Lower leg skin (tissue), 4 donors: Measurements from ENCODE around the gene TUBGCP3. TPM values are rescaled to one million over a fixed set of nuclear protein-coding genes. Genes with fewer than 3 reads are reported as not detected.

Experiments
- DNase-seq, 2 donors: peaks; one replicate each; pipeline ENCODE4 v3.0.0-alpha.2; 2019; ENCODE audit warnings: low spot score in 2 of 2
- H3K4me3 ChIP-seq: fragments of 200-600 bp; sonication (generic); 2 replicates; pipeline ENCODE4 v1.5.1; 2017; ENCODE audit warnings: mild to moderate bottlenecking, low read depth; ENCODE audit not compliant: poor library complexity, severe bottlenecking
- POLR2A ChIP-seq, 2 donors: fragments of 450-650 bp; IDR thresholded peaks; one replicate each; pipeline ENCODE4 v1.6.1; 2016 to 2017; ENCODE audit warnings: antibody characterized with exemption in 2 of 2, mild to moderate bottlenecking in 1 of 2, moderate library complexity in 1 of 2
- WGBS, 2 donors: methylation state at CpG; one replicate each; pipeline ENCODE4 v1.1.5; 2018; 5-methylcytosine and 5-hydroxymethylcytosine counted together
- intact Hi-C: fragments of 100-400 bp; cut with DNase I; formaldehyde crosslinking; loops from one replicate; pipeline ENCODE4 v1.15.0; 2023; ENCODE audit warnings: low total_unique reads
- total RNA-seq, 4 donors: library from RNA; depleted of rRNA; stranded (reverse); fragments of >200 nt; gene quantifications; one replicate each; pipeline ENCODE4 v1.1.0, GENCODE V29; 2016
- TF ChIP-seq, protein P1 (sequence below), 3 donors: fragments of 450-650 bp; IDR thresholded peaks; one replicate each; pipeline ENCODE4 v1.5.1; 2016; ENCODE audit warnings: antibody characterized with exemption in 3 of 3, mild to moderate bottlenecking in 3 of 3, moderate library complexity in 2 of 3

TUBGCP3 gene
- total RNA-seq, 4 donors from 2014 or later, result 20.0 to 35.4 (median 22.9) TPM

DNA sequence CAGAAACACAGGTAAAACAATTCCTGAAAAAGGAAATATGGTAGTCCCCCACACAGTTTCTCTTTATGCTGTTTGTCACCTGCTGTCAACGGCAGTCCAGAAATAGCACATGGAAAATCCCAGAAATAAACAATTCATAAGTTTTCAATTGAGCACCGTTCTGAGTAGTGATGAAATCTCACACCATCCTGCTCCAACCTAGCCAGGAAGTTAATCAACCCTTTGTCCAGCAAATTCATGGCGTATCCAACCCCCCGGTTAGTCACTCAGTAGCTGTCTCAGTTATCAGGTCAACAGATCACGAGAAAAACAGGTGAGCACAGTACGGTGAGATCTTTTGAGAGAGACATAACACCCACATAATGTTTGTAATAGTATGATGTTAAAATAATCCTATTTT lies 74.2 kb downstream of the TUBGCP3 start:
- no peak overlapping the region for H3K4me3 ChIP-seq
- TF ChIP-seq POLR2A (IDR thresholded peaks at IDR 0.05), result no peak
- TF ChIP-seq, protein P1, sequence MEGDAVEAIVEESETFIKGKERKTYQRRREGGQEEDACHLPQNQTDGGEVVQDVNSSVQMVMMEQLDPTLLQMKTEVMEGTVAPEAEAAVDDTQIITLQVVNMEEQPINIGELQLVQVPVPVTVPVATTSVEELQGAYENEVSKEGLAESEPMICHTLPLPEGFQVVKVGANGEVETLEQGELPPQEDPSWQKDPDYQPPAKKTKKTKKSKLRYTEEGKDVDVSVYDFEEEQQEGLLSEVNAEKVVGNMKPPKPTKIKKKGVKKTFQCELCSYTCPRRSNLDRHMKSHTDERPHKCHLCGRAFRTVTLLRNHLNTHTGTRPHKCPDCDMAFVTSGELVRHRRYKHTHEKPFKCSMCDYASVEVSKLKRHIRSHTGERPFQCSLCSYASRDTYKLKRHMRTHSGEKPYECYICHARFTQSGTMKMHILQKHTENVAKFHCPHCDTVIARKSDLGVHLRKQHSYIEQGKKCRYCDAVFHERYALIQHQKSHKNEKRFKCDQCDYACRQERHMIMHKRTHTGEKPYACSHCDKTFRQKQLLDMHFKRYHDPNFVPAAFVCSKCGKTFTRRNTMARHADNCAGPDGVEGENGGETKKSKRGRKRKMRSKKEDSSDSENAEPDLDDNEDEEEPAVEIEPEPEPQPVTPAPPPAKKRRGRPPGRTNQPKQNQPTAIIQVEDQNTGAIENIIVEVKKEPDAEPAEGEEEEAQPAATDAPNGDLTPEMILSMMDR (IDR thresholded peaks at IDR 0.05), result no peak
- intact Hi-C loops, result no loop called here
- WGBS, 2 donors, result 86 to 88% methylated on average over 6 of the region's 6 CpGs
- no peak for DNase-seq

GRCh38 chr13:112510987-112511685 lies 76.8 kb downstream of the TUBGCP3 start:
- no peak overlapping the region for H3K4me3 ChIP-seq
- intact Hi-C loops, result no loop called here
- DNase-seq, result no peak
- WGBS, 2 donors, result 91 to 92% methylated on average over 10 of the region's 10 CpGs
- TF ChIP-seq, protein P1 (IDR thresholded peaks at IDR 0.05), result no peak
- TF ChIP-seq POLR2A (IDR thresholded peaks at IDR 0.05), result no peak

DNA sequence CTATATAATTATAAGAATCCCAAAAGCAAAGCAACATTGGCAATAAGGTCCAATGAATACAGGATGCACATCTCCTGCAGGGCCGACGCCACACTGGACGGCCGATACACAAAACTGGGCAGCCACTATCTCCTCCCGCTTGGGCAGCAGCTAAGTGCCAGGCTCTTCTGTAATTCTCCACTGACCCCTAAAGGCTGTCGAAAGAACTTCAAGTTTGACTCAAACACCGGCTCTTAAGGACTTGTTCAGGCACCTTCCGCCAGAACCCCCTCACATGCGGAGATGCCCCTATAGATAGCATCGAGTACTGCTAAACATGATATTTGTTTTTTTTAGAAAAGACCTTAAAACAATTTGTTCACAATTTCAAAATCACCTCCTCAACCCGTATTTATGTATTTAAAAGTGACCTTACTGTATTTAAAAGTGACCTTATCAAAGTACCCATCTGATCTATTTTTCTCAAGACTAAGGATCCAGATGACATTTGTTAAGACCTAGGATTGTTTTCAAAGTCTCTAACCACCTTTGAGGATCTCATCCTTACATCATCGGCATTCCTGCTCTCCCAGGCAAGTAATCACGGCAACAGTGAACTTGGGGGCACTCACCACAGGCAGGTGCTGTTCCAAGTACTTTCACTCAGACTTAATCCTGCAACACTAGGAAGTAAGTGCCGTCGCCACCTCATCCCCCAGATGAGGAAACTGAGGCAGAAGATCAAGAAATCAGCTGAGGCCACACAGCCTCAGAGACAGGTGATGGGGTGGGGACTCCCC lies 77.8 kb downstream of the TUBGCP3 start:
- 72 to 83% methylated on average over 15 of the region's 15 CpGs for WGBS, 2 donors
- intact Hi-C loops, result no loop called here
- TF ChIP-seq, protein P1 (IDR thresholded peaks at IDR 0.05), result no peak
- TF ChIP-seq POLR2A (IDR thresholded peaks at IDR 0.05), result no peak
- no peak overlapping the region for H3K4me3 ChIP-seq
- DNase-seq, result no peak

DNA sequence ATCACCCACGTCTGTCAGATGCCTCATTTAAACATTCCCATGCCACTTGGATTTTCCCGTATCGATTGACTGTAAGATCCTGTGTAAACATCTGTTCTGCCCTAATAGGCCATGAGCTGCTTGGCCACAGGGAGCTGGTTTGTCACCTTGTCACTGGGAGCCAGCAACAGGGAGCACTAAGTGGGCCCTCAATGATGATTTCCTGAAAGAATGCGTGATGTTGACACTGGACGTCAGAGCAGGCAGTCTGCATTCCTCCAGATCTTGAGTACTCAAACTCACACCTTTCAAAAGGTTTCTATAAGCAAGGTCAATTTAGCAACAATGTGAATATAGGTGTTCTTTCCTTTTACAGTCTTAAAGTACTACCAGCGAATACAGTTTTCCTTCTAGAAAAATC lies 78.8 kb downstream of the TUBGCP3 start:
- no peak overlapping the region for H3K4me3 ChIP-seq
- 93 to 95% methylated on average over 6 of the region's 6 CpGs for WGBS, 2 donors
- intact Hi-C loops, result no loop called here
- TF ChIP-seq, protein P1 (IDR thresholded peaks at IDR 0.05), result no peak
- TF ChIP-seq POLR2A (IDR thresholded peaks at IDR 0.05), result no peak
- DNase-seq, result no peak

- intact Hi-C loops, result no loop called here
- 81 to 83% methylated on average over 8 of the region's 8 CpGs for WGBS, 2 donors
- DNase-seq, result no peak
- no peak overlapping the region for H3K4me3 ChIP-seq
- no peak for TF ChIP-seq POLR2A (IDR thresholded peaks at IDR 0.05)
- TF ChIP-seq, protein P1 (IDR thresholded peaks at IDR 0.05), result no peak
Observed at GRCh38 chr13:112506046-112506445, 81.9 kb downstream of the TUBGCP3 start.
